Right hindlimb (tissue), 1 donor: ENCODE measurements around the gene KRT12.

Source experiments
- DNase-seq: peaks from one replicate; pipeline ENCODE4 v3.0.0-alpha.2; 2018

The KRT12 gene

DNA sequence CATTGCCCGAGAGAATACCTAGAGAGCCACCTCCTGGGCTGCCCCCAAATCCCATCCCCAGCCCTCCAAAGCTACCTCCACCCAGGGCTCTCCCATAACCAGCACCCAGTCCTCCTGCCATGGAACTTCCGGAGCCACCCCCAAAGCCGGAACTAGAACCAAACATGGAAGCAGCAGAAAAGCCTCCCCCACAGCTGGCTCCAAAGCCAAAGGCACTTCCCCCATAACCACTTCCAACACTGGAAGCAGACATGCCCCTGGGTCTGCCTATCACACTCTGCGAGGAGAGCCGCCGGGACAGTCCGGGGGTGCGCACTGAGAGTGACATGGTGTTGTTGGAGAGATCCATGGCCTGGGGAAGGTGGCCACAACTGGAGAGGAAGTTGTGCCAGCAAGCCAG lies at the start of gene KRT12:
TSS of gene KRT12 (minus strand) at position 386 of the 400 bp plus-strand sequence. CDS start at position 349, 37 bp downstream.
- DNase-seq, result no peak

DNA sequence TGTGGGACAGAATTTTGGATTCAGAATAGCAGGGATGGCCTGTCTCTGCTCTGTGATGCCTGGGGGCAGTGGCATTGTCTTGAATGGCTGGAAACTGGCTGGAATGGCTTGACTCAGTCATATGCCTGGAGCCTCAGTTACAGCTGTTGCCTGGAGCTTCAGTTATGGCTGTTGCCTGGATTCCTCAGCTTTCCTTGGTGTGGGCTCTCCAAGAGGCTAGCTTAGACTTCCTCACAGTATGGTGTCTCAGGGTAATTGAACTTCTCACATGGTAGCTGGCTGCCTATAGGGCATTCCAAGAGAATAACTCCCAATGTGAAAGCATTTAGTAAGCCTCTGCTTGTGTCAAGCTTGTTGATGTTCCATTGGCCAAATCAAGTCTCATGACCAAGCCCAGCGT lies 49.3 kb upstream of the KRT12 start:
- no peak for DNase-seq

DNA sequence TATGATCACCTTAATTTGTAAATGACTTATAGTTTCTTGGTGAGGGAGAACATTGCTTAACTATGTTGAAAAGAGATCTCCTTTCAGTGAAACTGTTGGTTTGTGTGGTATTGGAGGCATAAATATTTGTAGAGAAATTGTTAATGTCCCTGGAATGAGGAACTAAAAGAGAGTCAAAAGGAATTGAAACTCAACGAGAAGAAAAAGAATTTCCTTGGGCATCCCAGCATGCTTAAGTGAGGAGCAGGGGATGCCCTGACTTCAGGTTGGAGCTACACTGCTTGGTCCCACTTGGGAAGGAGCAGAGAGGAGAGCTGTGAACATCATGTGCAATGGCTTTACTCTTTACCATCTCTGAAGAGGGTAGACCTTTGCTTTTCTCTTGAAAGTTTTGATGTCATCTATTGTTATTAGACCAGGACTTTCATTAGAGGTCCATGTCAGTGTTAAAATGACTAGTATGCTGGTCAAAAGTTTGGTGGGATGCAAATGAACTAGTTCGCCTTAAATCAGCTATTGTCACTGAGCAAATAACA lies 48.8 kb upstream of the KRT12 start:
- DNase-seq, result no peak

DNA sequence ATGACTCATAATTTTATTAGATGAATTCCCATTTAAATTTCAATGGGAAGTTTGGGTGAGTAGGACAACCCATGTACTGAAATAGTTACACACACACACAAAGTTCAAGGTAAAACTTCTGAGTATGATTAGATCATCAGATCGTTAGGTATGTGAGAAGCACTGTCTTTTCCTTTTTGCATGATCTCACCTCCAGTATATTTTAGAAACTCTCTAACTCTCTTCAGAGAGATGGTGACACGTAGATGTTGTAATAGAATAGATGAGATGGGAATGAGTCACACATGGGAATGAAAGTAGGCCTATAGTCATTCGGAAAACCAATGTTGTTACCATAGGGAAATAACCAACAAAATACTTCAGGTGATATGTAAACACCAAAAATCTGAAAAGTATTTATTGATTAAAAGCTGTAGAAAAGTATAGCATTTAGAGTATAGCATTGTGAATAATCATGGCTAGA lies 48.2 kb upstream of the KRT12 start:
- no peak for DNase-seq

DNA sequence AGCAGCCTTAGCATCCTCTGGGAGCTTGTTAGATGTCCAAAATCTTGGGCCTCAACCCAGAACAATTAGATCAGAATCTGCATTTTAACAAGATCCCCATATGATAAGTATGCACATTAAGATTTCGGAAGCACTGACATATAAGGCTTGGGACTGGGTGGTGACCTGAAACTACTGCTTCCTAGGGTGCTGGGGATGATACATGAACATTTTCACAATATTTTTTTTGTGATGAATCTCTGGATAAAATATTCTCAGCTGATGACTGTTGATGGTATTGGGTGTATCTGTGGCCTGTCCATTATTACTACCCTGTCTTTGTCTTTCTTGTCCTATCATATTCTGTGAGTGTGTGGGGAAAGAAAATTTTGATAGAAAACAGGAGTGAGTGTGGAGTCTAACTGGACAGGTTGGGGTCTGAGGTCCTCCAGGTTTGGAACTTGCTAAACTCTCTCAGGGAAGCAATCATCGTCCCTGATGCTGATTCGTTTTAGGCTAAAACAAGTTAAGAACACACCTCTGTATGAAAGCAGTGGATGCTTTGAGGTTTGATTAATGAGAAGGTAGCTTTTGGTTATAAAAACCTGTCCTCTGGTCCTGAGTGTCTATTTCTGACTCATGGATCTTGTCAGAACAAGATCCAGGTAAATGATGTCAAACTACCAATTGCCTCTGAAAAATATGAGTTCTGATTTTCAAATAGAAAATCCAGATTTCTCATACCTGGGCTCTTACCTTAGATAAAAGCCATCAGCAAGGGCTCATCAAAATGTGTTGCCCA lies 47.2 kb upstream of the KRT12 start:
- no peak for DNase-seq

DNA sequence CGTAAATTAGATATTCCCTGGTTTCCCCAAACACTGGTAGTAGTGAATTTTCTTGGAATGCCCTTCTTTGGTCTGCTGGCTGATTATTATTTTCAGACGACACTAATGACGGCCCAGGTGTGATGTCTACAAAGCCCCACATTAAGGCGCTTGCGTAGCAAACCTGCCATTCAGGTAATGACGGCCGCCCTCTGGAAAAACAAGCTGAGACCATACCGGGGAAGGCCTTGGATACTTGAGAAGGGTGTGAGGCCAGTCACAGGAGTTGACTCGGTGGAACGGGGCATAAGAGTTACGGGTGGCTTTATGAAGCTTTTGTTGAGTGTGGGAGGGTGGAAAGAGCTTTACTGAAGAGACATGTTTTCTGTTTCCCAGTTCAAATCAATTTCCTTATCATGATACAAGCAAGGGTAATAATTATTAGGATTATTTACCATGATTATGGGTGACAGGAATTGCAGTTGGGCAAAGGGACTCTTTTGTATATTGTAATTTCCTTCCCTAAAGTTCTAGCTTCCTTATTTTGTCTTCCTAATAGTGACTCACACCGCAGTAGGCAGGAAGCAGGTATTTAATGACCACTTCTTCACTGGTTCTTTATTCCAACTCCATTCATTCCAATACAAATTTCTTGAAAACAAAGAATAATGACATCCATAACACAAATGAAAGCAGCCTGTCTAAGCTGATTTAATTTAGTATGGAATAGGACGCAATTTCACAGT lies 45.6 kb upstream of the KRT12 start:
- no peak for DNase-seq

DNA sequence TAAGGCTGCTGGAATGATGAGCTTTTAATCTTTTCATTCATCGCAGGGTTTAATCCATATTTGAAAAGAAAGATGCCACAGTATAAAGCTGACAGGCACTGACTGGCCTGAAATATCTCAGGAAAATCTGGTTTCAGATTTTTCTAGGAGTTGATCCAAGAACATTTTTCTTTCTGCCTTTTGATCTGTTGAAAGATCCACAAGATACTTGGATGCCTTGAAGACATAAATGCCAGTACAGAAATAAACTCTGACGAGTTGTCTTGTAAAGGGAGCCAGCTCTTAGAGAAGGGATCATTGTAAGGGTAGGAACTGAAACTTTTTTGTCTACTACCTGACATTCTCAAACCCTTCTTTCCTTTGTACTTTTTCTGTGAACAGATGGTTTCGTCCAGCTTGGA lies 43.4 kb upstream of the KRT12 start:
- DNase-seq, result no peak

DNA sequence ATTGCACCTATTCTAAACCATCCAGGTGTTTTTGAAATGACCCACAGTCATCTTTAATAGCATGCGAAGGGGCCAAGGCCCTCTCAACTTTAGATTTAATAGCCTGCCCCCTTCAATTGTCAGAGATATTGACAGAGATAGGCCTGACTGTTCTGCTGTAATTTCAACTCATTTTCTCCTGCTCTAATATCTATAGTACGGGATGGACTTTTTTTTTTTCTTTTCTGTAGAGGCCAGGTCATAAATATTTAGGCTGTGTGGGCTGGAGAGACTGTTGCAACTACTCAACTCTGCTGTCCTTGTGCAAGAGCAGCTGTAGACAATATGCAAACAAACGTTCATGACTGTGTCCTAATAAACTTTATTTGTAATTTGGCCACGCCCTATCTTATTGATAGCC lies 42.7 kb upstream of the KRT12 start:
- DNase-seq, result no peak

DNA sequence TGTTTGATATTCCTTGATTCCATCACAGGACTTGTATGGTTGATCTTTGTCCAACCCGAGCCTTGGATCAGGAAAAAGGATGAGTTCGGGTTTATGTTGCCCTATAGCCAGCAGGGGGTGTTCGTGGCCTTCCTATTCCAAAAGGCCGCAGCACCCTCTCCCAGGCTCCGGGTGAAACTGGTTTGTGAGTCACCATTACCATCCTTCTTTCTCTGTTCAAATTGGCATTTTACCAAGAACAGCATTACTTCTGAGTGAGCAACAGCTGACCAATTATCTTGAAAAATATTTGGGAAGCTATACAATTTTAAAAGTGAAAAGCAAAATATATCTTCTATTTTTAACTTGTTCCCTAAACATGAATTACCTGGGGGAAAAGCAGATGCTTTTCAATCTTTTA lies 42.3 kb upstream of the KRT12 start:
- DNase-seq, result peak; percentile 81

DNA sequence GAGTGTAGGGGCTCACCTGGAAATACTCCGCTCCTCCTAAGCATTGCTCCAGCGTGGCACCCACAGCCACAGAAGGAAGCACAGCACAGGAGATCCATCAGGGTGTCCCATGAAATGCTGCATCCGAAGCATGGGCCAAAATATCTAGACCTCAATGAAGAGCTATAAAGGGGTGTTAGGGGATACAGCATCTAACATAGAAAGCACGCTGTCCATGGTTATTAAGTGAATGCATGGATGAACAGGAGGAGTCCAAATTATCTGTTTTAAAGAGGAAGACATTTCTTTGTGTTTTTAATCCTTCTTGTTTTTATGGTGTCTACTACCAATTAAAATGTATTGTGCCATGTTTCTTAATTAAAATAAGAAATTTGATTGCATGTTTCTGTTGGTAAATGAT lies 39.6 kb upstream of the KRT12 start:
- DNase-seq, result no peak

DNA sequence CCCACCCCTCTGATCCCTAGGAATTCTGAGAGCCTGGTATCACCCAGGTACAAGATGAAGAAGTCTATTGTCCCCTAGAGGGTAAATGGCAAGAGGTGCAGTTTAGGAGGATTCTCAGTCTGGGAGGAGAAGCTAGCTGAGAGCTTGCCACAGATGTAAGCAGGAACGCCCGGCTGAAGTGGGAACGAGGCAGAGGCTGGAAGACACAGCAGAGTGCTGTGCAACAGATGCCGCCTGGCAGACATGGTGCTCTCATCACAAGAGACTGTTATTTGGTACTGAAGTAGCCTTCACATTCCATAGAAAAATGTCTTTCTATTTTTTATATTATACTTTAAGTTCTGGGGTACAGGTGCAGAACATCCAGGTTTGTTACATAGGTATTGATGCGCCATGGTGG lies 38.3 kb upstream of the KRT12 start:
- DNase-seq, result no peak

DNA sequence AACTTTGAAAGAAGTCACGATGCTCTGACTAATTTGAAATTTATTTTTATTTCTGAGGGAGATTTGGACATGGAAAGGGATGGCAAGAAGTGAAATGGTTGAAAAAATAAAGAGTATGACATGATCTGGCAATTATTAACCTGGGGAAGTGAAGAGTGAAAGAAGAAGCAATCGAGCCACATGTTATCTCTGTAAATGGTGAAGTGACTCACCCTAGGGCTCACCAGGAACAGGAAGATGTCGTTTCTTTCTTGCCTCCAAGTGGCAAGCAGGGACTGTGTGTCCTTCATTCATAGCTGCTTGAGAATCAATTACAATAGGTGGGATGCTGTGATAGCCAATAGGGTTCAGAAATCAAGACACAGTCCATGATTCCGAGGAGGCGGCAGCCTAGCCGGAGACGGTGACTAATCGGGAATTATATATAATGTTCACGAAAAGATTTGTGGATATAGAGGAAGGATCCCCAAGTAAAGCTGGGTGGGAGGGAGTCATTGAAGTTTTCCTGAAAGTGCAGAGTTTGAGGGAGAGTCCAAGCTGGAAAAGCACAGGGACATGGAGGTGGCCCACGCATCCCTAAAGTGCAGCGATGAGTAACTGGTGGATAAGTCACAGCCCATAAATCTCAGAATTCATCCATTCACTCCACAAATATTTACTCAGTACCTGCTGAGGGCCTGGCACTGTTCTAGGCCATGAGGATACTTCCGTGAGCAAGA lies 36.3 kb upstream of the KRT12 start:
- DNase-seq, result no peak

DNA sequence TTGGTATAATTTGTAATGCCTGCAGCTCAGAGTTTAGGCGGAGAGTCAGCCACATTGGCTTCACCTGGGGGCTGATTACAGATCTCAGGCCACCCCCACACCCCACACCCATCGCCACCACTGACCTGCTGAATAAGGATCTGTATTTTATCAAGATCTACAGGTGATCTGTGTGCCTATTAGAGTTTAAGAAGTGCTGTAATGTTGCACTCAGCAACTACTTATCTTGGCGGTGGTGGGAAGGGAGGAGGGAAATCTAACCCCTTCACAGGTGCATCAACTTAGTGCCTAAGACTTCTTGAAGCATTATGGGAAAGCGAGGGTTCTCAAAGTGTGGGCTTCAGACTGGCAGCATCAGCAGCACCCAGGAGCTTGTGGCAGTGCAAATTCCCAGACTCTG lies 35.5 kb upstream of the KRT12 start:
- no peak for DNase-seq

DNA sequence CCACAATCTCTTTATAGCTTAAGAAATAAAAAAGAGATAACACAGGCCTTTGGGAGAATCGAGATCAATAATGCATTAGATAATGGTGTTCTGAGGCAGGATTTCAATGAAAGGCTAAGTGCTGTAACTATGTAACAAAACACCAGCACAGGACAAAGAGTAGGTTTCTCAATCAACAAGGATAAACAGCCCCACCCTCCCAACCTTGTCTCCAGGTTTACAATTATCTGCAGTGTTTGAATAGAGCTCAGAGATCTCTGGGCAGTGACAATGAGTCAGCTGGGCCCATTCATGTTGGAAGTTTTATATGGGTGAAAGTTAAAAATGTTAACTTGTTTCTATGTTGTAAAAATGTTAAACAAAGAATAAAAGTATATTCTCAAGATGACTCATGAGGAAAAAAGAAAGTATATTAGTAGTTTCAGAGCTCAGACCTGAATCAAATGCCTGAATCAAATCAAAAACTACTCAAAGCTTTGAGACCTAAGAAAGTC lies 35.0 kb upstream of the KRT12 start:
- no peak for DNase-seq

DNA sequence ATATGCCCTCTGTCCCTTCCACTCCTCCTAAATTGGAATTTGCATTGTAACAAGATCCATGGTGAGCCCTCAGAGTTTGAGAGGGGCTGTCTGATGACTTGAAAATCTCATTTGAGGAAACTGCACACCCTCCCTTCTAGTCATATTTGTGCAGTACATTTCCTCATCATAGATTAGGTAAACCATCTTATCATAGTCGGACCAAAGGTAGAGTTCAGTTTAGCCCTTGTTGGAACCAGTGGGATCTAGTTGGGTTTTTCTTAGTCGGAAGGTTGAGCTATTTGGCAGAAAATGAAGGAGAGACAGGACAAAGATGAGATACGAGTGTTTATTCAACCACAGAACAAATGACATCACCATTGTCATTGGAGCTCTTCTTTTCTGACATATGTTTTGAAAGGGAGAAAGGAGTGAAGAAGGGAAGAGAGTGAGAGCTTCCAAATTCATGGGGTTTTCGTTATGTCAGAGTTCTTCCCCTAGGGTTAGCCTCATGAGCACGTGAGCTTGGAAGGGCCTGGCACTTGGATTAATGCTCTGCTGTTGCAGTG lies 33.9 kb upstream of the KRT12 start:
- DNase-seq, result no peak

DNA sequence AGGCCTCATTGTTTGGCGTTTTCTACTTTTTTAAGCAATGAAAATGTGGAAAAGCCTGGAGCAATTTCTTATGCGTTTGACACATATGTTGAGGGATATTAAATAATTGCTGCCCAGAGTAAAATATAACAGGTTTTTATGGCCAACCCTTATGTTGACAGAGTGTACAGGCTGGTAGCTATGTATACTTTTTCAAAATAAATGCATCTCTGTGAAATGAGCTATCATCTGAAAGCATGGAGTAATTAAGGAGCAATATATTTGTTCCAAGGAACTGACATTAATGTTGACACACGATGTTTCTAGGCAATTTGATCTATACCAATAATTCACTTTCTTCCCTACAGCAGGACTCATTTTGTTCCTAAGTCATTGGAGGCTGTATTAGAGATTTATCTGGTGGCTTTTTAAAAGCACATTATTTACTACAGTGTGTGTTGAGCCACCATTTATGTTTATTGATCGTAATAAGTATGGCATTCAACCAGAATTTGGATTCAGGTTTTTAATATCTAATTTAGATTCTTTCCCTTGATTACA lies 30.0 kb upstream of the KRT12 start:
- DNase-seq, result no peak

DNA sequence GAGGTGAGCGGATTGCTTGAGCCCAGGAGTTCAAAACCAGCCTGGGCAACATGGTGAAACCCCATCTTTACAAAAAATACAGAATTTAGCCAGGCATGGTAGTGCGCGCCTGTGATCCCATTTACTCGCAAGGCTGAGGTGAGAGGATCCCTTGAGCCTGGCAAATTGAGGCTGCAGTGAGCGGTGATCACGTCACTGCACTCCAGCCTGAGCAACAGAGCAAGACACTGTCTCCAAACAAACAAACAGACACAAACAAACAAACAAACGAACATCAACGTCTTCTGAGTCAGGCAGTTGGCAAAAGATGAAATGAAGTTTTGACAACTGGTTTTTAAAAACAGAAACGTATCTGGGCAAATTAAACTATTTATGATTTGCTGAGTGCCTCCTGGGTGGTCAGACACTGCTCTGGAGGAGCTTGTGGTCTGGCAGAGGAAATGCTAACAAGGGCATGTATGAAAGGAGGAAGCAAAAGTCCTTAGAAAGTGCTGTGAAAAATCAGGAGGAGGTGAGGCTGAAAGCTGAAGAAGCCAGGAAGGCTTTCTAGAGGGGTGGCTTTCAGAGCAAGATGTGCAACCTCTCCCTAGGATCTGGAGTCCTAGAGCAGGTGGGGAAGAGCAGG lies 28.2 kb upstream of the KRT12 start:
- no peak for DNase-seq

DNA sequence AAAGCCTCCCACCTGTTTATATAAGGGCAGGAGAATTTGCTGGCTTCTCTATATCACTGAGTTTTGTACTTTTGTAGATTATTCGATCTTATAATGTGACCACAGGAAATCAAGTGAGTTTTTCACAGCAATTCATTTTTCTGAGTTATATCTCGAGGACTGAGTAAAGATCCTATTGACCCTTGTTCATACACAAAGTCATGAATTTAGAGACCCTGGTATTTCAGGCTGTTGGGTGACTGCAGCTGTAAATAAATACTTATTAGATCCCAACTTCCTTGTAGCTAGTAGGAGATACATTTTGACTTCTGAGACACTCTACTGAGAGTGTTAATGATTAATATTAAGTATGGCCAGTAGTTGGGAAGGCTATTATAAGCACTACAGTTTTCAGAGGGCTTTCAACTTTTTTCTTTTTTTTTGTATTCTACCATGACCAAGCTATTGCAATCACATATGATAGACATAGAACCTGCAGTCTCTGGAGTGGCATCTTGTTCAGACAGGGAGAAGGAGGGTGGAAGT lies 21.2 kb upstream of the KRT12 start:
- DNase-seq, result no peak

DNA sequence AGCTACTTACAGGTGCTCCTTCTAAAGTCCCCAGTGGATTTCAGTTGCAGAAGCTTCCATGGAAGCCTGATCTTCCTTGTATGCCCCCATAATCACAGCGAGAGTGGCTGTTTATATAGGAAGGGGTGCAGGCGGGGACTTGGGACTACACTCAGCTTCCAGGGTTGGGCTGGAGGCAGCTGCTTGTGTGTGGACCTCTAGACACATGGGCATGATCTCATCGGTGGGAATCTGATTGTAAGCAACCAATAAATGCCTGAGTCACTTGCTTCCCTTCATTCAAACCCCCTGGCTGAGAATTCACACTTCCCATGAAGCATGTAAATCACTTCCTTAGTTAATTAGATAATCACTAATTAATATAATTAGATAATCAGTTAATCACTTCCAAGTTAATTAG lies 19.1 kb upstream of the KRT12 start:
- DNase-seq, result no peak

DNA sequence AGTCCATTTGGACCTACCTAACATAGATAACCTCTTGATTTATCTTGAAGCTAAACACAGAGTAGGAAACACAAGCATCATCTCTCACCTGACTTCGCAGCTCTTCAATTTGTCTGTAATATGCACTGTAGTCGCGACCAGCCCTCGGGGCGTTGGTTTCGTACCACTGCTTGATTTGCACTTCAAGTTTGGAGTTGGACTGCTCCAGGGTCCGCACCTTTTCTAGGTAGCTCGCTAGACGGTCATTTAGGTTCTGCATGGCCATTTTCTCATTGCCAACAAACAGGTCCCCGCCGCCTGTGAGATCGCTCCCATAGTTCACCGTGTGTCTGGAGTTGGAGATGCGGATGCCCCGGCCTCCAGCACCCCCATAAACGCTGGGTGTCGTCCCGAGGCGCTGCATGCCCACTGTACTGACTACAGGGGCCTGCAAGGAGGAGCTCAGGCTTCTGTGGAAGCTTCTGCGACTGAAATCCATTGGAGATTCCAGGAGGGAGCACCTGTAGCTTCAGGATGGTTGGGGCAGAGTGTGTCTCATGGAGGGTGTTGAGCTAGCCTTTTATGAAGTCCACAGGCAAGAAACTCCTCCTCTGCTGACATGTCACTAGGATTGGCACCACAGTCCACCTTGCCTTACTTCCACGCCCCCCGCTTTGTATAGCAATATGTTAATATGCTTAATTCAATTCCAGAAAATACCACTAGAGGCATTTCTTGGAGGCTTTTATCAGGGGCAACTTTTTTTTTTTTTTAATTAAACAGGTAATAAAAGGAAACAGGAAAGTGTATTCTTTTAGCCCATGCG lies 17.9 kb upstream of the KRT12 start, which contains the start of gene KRT20:
TSS of gene KRT20 (minus strand) at position 535 of the 805 bp plus-strand sequence. CDS start at position 478, 57 bp downstream.
- no peak for DNase-seq
